CD14-positive monocyte (primary cell): Measurements from ENCODE around the gene RERE. TPM values are rescaled to one million over a fixed set of nuclear protein-coding genes. Genes with fewer than 3 reads are reported as not detected.

Source experiments
- DNase-seq, 3 donors: peaks; one replicate each; pipeline ENCODE4 v3.0.0-alpha.2; 2011 to 2022
- H2AFZ ChIP-seq: 2 replicates; pipeline ENCODE4 v1.6.0; 2012; ENCODE audit warnings: mild to moderate bottlenecking, low read depth, low read length, inconsistent platforms; ENCODE audit not compliant: insufficient read depth, poor library complexity, severe bottlenecking
- H3K27ac ChIP-seq, 2 donors: 1 replicate in 1 of 2; 2 replicates in 1 of 2; pipeline ENCODE4 v1.5.1; 2012 to 2013; ENCODE audit warnings: low read length in 2 of 2, control low read depth in 1 of 2, inconsistent platforms in 1 of 2, low read depth in 1 of 2, mild to moderate bottlenecking in 1 of 2
- H3K27me3 ChIP-seq, 2 donors: one replicate each; pipeline versions ENCODE4 v1.6.0 to v1.6.1; 2011 to 2013; ENCODE audit warnings: low read length in 2 of 2; ENCODE audit not compliant: control insufficient read depth in 2 of 2, insufficient read depth in 2 of 2
- H3K36me3 ChIP-seq, 2 donors: replicated peaks in 1 of 2; 1 replicate in 1 of 2; 2 replicates in 1 of 2; pipeline versions ENCODE4 v1.5.1 to v1.6.1; 2012 to 2013; ENCODE audit warnings: low read length in 2 of 2, control low read depth in 1 of 2, inconsistent platforms in 1 of 2, mild to moderate bottlenecking in 1 of 2; ENCODE audit not compliant: insufficient read depth in 2 of 2, control insufficient read depth in 1 of 2
- H3K4me1 ChIP-seq, 2 donors: 1 replicate in 1 of 2; 2 replicates in 1 of 2; pipeline versions ENCODE4 v1.5.1 to v1.6.1; 2012 to 2013; ENCODE audit warnings: low read length in 2 of 2, control low read depth in 1 of 2, inconsistent platforms in 1 of 2, mild to moderate bottlenecking in 1 of 2, moderate library complexity in 1 of 2; ENCODE audit not compliant: insufficient read depth in 2 of 2, control insufficient read depth in 1 of 2
- H3K4me2 ChIP-seq: replicated peaks from 2 replicates; pipeline ENCODE3; 2012; ENCODE audit warnings: low read length, moderate library complexity, mild to moderate bottlenecking; ENCODE audit not compliant: poor library complexity, severe bottlenecking; ENCODE audit errors: extremely low read depth
- H3K4me3 ChIP-seq, 3 experiments: fragments of 200-600 bp in 1 of 3; sonication (generic) in 1 of 3; replicated peaks in 1 of 3; 1 replicate in 2 of 3; 2 replicates in 1 of 3; pipeline ENCODE4 v1.5.1; 2011 to 2013; ENCODE audit warnings: low read length in 3 of 3, mild to moderate bottlenecking in 3 of 3, control low read depth in 2 of 3, low read depth in 2 of 3, inconsistent platforms in 1 of 3, moderate library complexity in 1 of 3
- H3K79me2 ChIP-seq: 2 replicates; pipeline ENCODE4 v1.6.0; 2012; ENCODE audit warnings: mild to moderate bottlenecking, control low read depth, inconsistent platforms, low read length, moderate library complexity; ENCODE audit not compliant: insufficient read depth
- H3K9ac ChIP-seq: 2 replicates; pipeline ENCODE4 v1.6.0; 2017; ENCODE audit warnings: low read length, mild to moderate bottlenecking; ENCODE audit not compliant: insufficient read depth, poor library complexity, severe bottlenecking
- H3K9me3 ChIP-seq, 2 donors: replicated peaks in 1 of 2; 1 replicate in 1 of 2; 2 replicates in 1 of 2; pipeline versions ENCODE4 v1.5.1 to v1.6.1; 2012 to 2013; ENCODE audit warnings: low read length in 2 of 2, control low read depth in 1 of 2; ENCODE audit not compliant: control insufficient read depth in 1 of 2, insufficient read depth in 1 of 2
- H4K20me1 ChIP-seq: 2 replicates; pipeline ENCODE4 v1.6.0; 2012; ENCODE audit warnings: mild to moderate bottlenecking, low read length, control low read depth, moderate library complexity; ENCODE audit not compliant: insufficient read depth
- H3K27ac Mint-ChIP-seq, 7 donors: one replicate each; pipeline ENCODE4 v1.8.0; 2020; ENCODE audit warnings: mild to moderate bottlenecking in 7 of 7, mixed read lengths in 7 of 7, moderate library complexity in 6 of 7, inconsistent platforms in 2 of 7
- H3K27me3 Mint-ChIP-seq, 3 donors: one replicate each; pipeline ENCODE4 v1.8.0; 2021 to 2022; ENCODE audit warnings: low read depth in 3 of 3, mild to moderate bottlenecking in 3 of 3, mixed read lengths in 3 of 3, moderate library complexity in 3 of 3, inconsistent platforms in 1 of 3
- H3K36me3 Mint-ChIP-seq, 2 donors: one replicate each; pipeline ENCODE4 v1.8.0; 2020; ENCODE audit warnings: mixed read lengths in 2 of 2, inconsistent platforms in 1 of 2, mild to moderate bottlenecking in 1 of 2
- H3K4me1 Mint-ChIP-seq: one replicate; pipeline ENCODE4 v1.8.0; 2020; ENCODE audit warnings: mild to moderate bottlenecking, mixed read lengths
- H3K4me3 Mint-ChIP-seq, 2 donors: one replicate each; pipeline ENCODE4 v1.8.0; 2020; ENCODE audit warnings: mild to moderate bottlenecking in 2 of 2, mixed read lengths in 2 of 2, moderate library complexity in 1 of 2
- H3K9me3 Mint-ChIP-seq, 7 donors: one replicate each; pipeline ENCODE4 v1.8.0; 2020 to 2022; ENCODE audit warnings: mixed read lengths in 7 of 7, mild to moderate bottlenecking in 6 of 7, moderate library complexity in 6 of 7, inconsistent platforms in 2 of 7
- CTCF ChIP-seq: fragments of 200-600 bp; IDR thresholded peaks from one replicate; pipeline ENCODE4 v1.8.0; 2022; ENCODE audit warnings: antibody characterized with exemption, mild to moderate bottlenecking
- WGBS: methylation state at CpG from one replicate; pipeline ENCODE4 v1.1.5; 2013; ENCODE audit warnings: missing lambda C conversion rate; ENCODE audit not compliant: insufficient coverage; 5-methylcytosine and 5-hydroxymethylcytosine counted together
- intact Hi-C, 2 donors: fragments of 100-400 bp; cut with micrococcal nuclease; formaldehyde crosslinking; loops; one replicate each; pipeline versions ENCODE4 v1.15.0 to v1.15.1; 2023
- polyA plus RNA-seq, 3 donors: library from polyadenylated mRNA; depleted of rRNA in 1 of 3; unstranded in 2 of 3; stranded (reverse) in 1 of 3; fragments of 300-500 nt in 2 of 3; fragments of >200 nt in 1 of 3; fragmentation: Illumina TruSeq in 2 of 3; gene quantifications; 1 replicate in 2 of 3; 2 replicates in 1 of 3; pipeline ENCODE4 v1.2.3, GENCODE V29; 2012 to 2021

The RERE gene
- polyA plus RNA-seq, 3 donors, result 1.2 to 19.4 (median 3.8) TPM

DNA sequence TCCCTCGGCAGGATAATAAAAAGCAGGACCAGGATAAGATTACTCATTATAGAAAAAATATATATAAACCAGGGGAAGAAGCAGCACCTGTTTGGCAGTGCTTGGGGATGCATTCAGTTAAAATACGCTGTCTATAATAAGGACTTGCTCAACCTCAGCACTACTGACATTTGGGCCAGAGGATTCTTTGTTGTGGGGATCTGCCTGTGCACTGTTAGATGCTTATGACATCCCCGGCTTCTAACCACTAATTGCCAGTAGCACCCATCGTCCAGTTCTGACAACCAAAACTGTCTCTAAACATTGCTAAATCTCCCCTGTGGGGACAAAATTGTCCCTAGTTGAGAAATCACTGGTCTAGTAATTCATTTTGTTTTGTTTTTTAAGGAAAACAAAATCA, 257.4 kb downstream of the RERE start:
- intact Hi-C loops, result loop anchor here (2.0 to 5.0 kb wide), 3 partner anchors 112 to 287 kb away; no protein-coding TSS in a partner anchor
- Mint-ChIP-seq H3K9me3 (no peaks in the 10 kb centered on the region), H3K27ac (no peak overlapping the region), H3K4me1 (peaks cover 5% of the 10 kb centered on the region), H3K27me3 (no peaks in the 10 kb centered on the region), H3K4me3 (no peak overlapping the region), H3K36me3 (peaks cover 8 to 9% of the 10 kb centered on the region in 2 donors)
- Histone ChIP-seq H3K9me3 (no peaks in the 10 kb centered on the region), H3K4me2 (no peak overlapping the region), H3K4me1 (peaks cover 3 to 10% of the 10 kb centered on the region in 2 donors), H3K27ac (no peak overlapping the region), H3K79me2 (no peaks in the 10 kb centered on the region), H4K20me1 (no peaks in the 10 kb centered on the region), H3K4me3 (no peak overlapping the region), H3K36me3 (peaks cover 0 to 5% of the 10 kb centered on the region in 2 donors), H3K9ac (no peak overlapping the region), H3K27me3 (no peaks in the 10 kb centered on the region), H2AFZ (no peak overlapping the region)
- TF ChIP-seq CTCF, result no peak
- DNase-seq, result no peak
- WGBS, result 50% methylated on average over 1 of the region's 4 CpGs

DNA sequence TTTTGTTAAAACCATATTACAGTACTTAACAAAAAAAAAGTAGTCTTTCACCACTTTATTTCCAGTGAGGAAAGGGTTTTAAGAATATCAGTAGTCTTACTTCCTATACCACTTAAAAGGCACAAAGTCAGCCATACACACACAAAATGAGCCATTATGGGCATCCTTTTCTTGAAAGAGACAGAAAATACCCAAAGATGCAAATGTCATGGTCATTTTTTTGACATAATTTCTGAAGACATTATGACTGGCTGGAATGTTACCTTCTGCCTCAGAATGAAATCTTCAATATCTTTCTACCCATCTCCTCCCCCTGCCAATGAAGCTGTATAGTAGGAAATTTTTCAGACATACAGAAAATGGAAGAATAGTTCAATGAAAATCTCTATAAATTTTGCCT, 261.9 kb downstream of the RERE start:
- no peak for DNase-seq
- Histone ChIP-seq H3K4me2 (no peak overlapping the region), H2AFZ (no peak overlapping the region), H3K4me3 (no peak overlapping the region), H3K36me3 (peaks cover 0 to 12% of the 10 kb centered on the region in 2 donors), H3K27me3 (no peaks in the 10 kb centered on the region), H3K27ac (no peak overlapping the region), H3K9me3 (no peaks in the 10 kb centered on the region), H4K20me1 (no peaks in the 10 kb centered on the region), H3K9ac (no peak overlapping the region), H3K4me1 (no peaks in the 10 kb centered on the region), H3K79me2 (no peaks in the 10 kb centered on the region)
- Mint-ChIP-seq H3K27me3 (no peaks in the 10 kb centered on the region), H3K27ac (no peak overlapping the region), H3K4me3 (no peak overlapping the region), H3K4me1 (peaks cover 3% of the 10 kb centered on the region), H3K36me3 (peaks cover 16 to 20% of the 10 kb centered on the region in 2 donors), H3K9me3 (no peaks in the 10 kb centered on the region)
- intact Hi-C loops, result loop anchor here in 1 of 2 donors (10.0 kb wide), 1 partner anchor 289 kb away; no protein-coding TSS in a partner anchor
- no peak for TF ChIP-seq CTCF
